Gastroesophageal sphincter (tissue), 4 donors: ENCODE results near the gene FBXO47. TPM values are rescaled to one million over a fixed set of nuclear protein-coding genes. Genes with fewer than 3 reads are reported as not detected.

Experiments
- ATAC-seq: fragments of 150-250 bp; one replicate; pipeline ENCODE4 v1.9.1; 2016; ENCODE audit warnings: mild to moderate bottlenecking, moderate library complexity
- H3K27ac ChIP-seq, 4 donors: fragments of 200-600 bp; sonication (generic) in 3 of 4; 1 replicate in 3 of 4; 2 replicates in 1 of 4; pipeline ENCODE4 v1.5.1; 2016 to 2019
- H3K27me3 ChIP-seq: fragments of 200-600 bp; sonication (generic); one replicate; pipeline ENCODE4 v1.5.1; 2019
- H3K36me3 ChIP-seq, 2 donors: fragments of 200-600 bp; sonication (generic); one replicate each; pipeline ENCODE4 v1.5.1; 2019; ENCODE audit warnings: control low read depth in 1 of 2
- H3K4me1 ChIP-seq, 3 donors: fragments of 200-600 bp; sonication (generic); 1 replicate in 2 of 3; 2 replicates in 1 of 3; pipeline ENCODE4 v1.5.1; 2016 to 2019; ENCODE audit warnings: control low read depth in 2 of 3
- H3K4me3 ChIP-seq, 2 donors: fragments of 200-600 bp; sonication (generic); one replicate each; pipeline ENCODE4 v1.5.1; 2019; ENCODE audit warnings: mild to moderate bottlenecking in 1 of 2, moderate library complexity in 1 of 2
- H3K9me3 ChIP-seq, 3 donors: fragments of 200-600 bp; sonication (generic); one replicate each; pipeline ENCODE4 v1.5.1; 2017 to 2019; ENCODE audit warnings: control low read depth in 2 of 3
- EP300 ChIP-seq: sonication (generic); formaldehyde crosslinking; IDR thresholded peaks from one replicate; pipeline ENCODE4 v1.6.1; 2017; ENCODE audit warnings: antibody characterized with exemption, mild to moderate bottlenecking
- POLR2A ChIP-seq, 2 donors: fragments of 450-650 bp; IDR thresholded peaks; one replicate each; pipeline ENCODE4 v1.6.1; 2017; ENCODE audit warnings: antibody characterized with exemption in 2 of 2, mild to moderate bottlenecking in 2 of 2, moderate library complexity in 1 of 2
- POLR2AphosphoS5 ChIP-seq: sonication (generic); formaldehyde crosslinking; IDR thresholded peaks from one replicate; pipeline ENCODE4 v1.6.1; 2017; ENCODE audit warnings: antibody characterized with exemption
- WGBS, 2 donors: methylation state at CpG; one replicate each; pipeline ENCODE4 v1.1.5; 2018; ENCODE audit warnings: low coverage in 1 of 2; 5-methylcytosine and 5-hydroxymethylcytosine counted together
- total RNA-seq, 4 donors: library from RNA; depleted of rRNA; stranded (reverse); fragments of >200 nt; gene quantifications; one replicate each; pipeline ENCODE4 v1.1.0, GENCODE V29; 2016
- TF ChIP-seq, protein P1 (sequence below), 4 experiments: fragments of 200-600 bp in 2 of 4; fragments of 450-650 bp in 2 of 4; sonication (generic) in 1 of 4; IDR thresholded peaks; one replicate each; pipeline ENCODE4 v1.5.1; 2017 to 2019; ENCODE audit warnings: antibody characterized with exemption in 4 of 4, mild to moderate bottlenecking in 2 of 4, moderate library complexity in 2 of 4

FBXO47 gene
- total RNA-seq, 4 donors from 2014 or later, result 0.25 TPM; not detected in 3

DNA sequence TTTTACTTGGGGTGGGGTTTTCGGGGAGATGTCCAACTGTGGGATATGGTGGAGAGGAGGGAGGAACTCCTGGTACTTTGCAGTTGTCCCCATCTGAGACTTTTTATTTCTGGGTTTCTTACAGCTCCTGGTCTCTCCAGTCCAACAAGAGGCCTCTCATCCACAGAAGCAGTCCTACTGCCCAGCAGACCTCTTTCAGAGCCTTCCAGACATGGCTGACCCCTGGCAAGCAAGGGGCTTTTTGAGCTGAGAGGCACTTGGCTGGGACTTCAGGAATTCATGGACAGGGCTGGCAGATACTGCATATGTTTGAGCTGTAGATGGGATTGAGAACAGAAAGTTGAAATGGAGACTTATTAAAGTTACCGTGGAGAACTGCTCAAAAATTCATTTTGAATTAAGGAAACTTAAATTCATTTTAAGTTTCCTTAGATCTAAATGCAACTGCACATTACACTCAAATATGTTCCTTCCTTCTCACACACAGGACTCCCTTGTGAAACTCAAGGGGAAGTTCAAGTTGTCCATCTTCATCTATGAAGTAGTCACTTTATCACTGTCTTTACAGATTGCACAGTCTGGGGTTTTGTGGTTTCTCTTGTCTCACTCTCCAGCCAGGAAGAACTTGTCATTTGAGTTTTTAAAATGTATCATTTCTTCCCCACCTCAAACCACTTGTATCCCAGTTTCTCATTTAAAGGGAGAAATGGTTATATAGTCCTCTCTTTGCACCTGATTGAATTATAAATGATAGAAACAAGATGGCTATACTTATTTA is 40.7 kb downstream of the FBXO47 start:
- 37 to 45% methylated on average over 2 of the region's 2 CpGs for WGBS, 2 donors

DNA sequence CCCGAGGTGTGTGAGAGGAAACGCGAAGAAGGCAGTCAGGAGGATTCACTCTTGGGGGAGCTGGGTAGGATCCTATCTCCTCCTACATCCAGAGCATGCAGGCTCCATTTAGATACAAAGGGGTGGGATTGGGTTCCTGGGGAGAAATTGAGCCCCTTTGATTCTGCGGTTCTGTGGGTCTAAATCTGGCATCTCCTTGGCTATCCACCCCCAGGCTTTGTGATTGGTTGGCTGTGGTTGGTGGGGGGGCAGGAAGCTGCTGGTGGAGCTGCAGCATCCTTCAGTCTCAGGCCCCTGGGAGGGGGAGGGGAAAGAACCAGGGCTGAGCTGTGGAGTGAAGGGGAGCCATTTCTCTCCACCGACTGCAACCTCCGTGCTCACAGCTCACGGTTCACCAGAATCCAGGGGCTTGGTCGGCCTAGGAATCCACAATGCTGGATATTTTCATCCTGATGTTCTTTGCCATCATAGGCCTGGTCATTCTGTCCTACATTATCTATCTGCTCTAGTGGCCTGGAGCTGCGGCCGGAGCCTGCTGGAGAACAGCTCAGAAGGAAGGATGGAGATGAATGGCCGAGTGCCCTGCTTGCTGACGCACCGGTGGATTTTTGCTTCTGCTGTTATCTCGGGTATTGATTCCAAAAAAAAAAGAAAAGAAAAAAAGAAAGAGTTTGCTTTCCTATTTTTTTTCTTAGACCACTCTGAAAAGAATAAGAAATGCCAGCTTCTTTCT is 41.8 kb downstream of the FBXO47 start, which contains the start of gene LASP1NB:
Gene LASP1NB (plus strand): TSS at position 352 of the 733 bp plus-strand sequence.
- TF ChIP-seq POLR2AphosphoS5, result no peak
- no peak for TF ChIP-seq EP300
- no peak for TF ChIP-seq POLR2A (IDR thresholded peaks at IDR 0.05)
- TF ChIP-seq, protein P1, sequence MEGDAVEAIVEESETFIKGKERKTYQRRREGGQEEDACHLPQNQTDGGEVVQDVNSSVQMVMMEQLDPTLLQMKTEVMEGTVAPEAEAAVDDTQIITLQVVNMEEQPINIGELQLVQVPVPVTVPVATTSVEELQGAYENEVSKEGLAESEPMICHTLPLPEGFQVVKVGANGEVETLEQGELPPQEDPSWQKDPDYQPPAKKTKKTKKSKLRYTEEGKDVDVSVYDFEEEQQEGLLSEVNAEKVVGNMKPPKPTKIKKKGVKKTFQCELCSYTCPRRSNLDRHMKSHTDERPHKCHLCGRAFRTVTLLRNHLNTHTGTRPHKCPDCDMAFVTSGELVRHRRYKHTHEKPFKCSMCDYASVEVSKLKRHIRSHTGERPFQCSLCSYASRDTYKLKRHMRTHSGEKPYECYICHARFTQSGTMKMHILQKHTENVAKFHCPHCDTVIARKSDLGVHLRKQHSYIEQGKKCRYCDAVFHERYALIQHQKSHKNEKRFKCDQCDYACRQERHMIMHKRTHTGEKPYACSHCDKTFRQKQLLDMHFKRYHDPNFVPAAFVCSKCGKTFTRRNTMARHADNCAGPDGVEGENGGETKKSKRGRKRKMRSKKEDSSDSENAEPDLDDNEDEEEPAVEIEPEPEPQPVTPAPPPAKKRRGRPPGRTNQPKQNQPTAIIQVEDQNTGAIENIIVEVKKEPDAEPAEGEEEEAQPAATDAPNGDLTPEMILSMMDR (IDR thresholded peaks at IDR 0.05), result no peak
- H3K27ac ChIP-seq, result peak within 1 kb of the TSS; percentile 23 to 65 (median 55)
- peaks cover 0 to under 1% of the 10 kb centered on the region in 2 donors for H3K36me3 ChIP-seq
- ATAC-seq, result no peak
- peaks cover 5 to 60% (median 31%) of the 10 kb centered on the region in 3 donors for H3K4me1 ChIP-seq
- peak within 1 kb of the TSS in 1 of 2 donors; percentile 11 for H3K4me3 ChIP-seq
- 40% methylated on average over 7 of the region's 14 CpGs; no CpG with 5 or more reads in 1 of the 2 donors for WGBS, 2 donors
- no peaks in the 10 kb centered on the region for H3K9me3 ChIP-seq
- H3K27me3 ChIP-seq, result no peaks in the 10 kb centered on the region

More for the DNA sequence above, 40.7 kb downstream of the FBXO47 start:
- Histone ChIP-seq H3K36me3 (no peaks in the 10 kb centered on the region), H3K27me3 (no peaks in the 10 kb centered on the region), H3K9me3 (no peaks in the 10 kb centered on the region), H3K4me1 (peaks cover 5 to 50% (median 23%) of the 10 kb centered on the region in 3 donors), H3K27ac (peak overlapping the region; percentile 23 to 65 (median 42)), H3K4me3 (no peak overlapping the region)
- no peak for ATAC-seq
- no peak for TF ChIP-seq POLR2AphosphoS5
- no peak for TF ChIP-seq EP300
- TF ChIP-seq, protein P1 (IDR thresholded peaks at IDR 0.05), result no peak
- no peak for TF ChIP-seq POLR2A (IDR thresholded peaks at IDR 0.05)

DNA sequence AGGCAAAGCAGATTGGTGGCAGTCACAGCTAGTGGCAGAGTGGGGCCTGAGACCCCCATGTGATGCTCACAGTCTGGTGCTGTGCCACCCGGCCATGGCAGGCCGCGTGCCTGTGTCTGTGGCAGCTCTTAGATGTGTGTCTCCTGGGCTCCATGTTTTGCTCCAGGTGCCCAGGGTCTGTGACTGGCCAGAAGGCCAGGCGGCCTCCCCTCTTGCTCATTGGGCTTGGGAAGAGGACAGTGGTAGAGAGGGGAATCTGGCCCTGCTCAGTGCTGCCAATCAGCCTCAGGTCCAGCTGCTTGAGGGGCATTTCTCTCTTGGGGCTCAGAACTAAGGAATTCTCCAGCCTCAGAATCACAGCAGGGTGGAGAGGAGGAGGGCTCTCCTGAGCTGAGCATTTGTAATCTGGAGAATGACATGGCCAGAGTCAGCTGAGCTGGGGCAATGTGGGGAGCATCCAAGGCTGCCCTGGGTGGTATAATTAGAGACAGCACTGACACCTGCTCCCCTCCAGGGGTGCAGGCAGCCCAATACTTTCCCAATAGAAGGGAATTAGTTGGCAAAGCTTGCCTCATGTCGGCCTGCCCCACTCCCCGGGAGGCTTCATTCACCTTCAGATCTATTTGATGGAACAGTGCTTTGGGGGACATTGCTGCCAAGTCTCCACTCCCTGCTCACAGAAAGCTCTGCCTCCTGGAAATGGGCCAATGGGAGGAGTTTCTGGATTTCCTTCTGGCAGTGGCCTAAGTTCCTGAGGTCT is 44.5 kb downstream of the FBXO47 start:
- Histone ChIP-seq H3K36me3 (peaks cover 0 to 27% of the 10 kb centered on the region in 2 donors), H3K27me3 (no peaks in the 10 kb centered on the region), H3K4me1 (peaks cover 5 to 88% (median 35%) of the 10 kb centered on the region in 3 donors), H3K4me3 (no peak overlapping the region), H3K27ac (peak overlapping the region; percentile 5 to 81 (median 72)), H3K9me3 (no peaks in the 10 kb centered on the region)
- TF ChIP-seq POLR2A (IDR thresholded peaks at IDR 0.05), result no peak
- TF ChIP-seq, protein P1 (IDR thresholded peaks at IDR 0.05), result peak in 2 of 4 experiments; percentile 3 to 13
- peak; percentile 70 for ATAC-seq
- 15% methylated on average over 2 of the region's 6 CpGs; no CpG with 5 or more reads in 1 of the 2 donors for WGBS, 2 donors

DNA sequence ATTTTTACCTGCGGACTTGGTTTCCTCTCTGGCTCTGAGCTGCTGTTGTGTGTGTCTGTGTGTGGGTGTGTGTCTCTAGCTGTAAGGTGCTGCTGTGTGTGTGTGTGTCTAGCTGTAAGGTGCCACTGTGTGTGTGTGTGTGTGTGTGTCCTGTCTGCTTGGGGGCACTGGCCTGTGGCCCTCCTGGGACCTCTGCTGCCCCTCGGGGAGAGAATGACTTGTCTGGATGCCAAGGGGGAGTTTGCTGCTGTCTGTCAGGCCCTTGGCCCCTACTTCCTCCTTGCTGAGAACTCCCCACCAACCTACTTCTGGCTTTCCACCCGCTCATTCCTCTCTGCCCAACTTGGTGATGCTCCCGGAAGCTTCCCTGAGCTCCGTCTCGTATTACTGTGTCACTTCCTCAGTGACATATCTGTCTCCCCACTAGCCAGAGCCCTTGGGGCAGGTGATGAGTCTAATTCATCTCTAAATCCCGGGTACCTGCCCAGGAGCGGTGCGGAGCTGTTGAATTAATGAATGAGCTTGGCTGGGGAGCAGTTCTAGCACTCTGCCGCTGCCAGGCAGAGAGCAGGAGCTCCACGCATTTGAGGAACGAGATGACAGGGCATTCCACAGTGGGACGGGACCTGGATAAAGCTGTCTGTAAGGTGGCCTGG is 45.3 kb downstream of the FBXO47 start:
- Histone ChIP-seq H3K27ac (peak overlapping the region; percentile 5 to 81 (median 72)), H3K4me1 (peaks cover 5 to 88% (median 35%) of the 10 kb centered on the region in 3 donors), H3K27me3 (no peaks in the 10 kb centered on the region), H3K36me3 (peaks cover 0 to 36% of the 10 kb centered on the region in 2 donors), H3K4me3 (no peak overlapping the region), H3K9me3 (no peaks in the 10 kb centered on the region)
- no peak for TF ChIP-seq POLR2A (IDR thresholded peaks at IDR 0.05)
- no peak for TF ChIP-seq POLR2AphosphoS5
- TF ChIP-seq EP300, result no peak
- TF ChIP-seq, protein P1 (IDR thresholded peaks at IDR 0.05), result no peak
- no peak for ATAC-seq
- WGBS, 2 donors, result 56 to 60% methylated on average over 1 to 11 of the region's 13 CpGs
